Measurements from ENCODE around the gene FXN.

FXN gene

GRCh38 chr9:69060766-69061165, 25.2 kb downstream of the FXN start:
- no peak for DNase-seq (ENCODE audit: low spot score)
- TF ChIP-seq, protein P1, sequence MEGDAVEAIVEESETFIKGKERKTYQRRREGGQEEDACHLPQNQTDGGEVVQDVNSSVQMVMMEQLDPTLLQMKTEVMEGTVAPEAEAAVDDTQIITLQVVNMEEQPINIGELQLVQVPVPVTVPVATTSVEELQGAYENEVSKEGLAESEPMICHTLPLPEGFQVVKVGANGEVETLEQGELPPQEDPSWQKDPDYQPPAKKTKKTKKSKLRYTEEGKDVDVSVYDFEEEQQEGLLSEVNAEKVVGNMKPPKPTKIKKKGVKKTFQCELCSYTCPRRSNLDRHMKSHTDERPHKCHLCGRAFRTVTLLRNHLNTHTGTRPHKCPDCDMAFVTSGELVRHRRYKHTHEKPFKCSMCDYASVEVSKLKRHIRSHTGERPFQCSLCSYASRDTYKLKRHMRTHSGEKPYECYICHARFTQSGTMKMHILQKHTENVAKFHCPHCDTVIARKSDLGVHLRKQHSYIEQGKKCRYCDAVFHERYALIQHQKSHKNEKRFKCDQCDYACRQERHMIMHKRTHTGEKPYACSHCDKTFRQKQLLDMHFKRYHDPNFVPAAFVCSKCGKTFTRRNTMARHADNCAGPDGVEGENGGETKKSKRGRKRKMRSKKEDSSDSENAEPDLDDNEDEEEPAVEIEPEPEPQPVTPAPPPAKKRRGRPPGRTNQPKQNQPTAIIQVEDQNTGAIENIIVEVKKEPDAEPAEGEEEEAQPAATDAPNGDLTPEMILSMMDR (IDR thresholded peaks at IDR 0.05; ENCODE audit: extremely low read depth, insufficient read depth, missing control alignments) = no peak
- in situ Hi-C loops (cut with MboI; ENCODE audit: low pct_unique_long_range_greater_than_20kb, low sequenced_read_pairs, unreplicated experiment) = no loop called here

DNA sequence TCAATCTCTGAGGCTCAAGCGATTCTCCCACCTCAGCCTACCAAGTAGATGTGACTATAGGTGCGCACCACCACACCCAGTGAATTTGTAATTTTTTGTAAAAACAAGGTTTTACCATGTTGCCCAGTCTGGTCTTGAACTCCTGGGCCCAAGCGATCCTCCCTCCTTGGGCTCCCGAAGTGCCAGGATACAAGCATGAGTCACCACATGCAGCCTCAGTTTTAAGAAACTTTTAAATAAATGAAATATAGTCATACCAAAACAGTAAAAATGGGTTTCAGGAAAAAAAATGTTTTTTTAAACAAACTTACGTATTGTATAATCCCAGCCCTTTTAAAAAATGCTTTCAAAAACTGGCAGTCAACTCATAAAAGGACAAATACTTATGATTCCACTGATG, 26.6 kb downstream of the FXN start:
- no peak for DNase-seq (ENCODE audit: low spot score)
- TF ChIP-seq, protein P1 (IDR thresholded peaks at IDR 0.05; ENCODE audit: extremely low read depth, insufficient read depth, missing control alignments) = no peak
- in situ Hi-C loops (cut with MboI; ENCODE audit: low pct_unique_long_range_greater_than_20kb, low sequenced_read_pairs, unreplicated experiment) = no loop called here

DNA sequence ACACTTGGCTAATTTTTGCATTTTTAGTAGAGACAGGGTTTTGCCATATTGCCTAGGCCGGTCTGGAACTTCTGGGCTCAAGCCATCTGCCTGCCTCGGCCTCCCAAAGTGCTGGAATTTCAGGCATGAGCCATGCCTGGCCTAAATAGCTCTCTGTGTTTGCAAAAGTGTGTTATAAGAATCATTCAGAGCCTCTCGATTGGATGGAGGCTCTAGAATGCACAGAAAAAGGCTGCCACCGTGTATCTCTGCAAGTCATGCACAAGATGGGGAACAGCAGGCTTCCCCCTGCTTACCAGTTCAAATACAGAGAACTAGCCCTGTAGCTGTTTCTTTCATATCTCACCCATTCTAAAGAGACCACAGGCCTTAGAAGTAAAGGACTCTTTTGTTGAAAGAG, 28.3 kb downstream of the FXN start:
- TF ChIP-seq, protein P1 (IDR thresholded peaks at IDR 0.05; ENCODE audit: extremely low read depth, insufficient read depth, missing control alignments) = no peak
- in situ Hi-C loops (cut with MboI; ENCODE audit: low pct_unique_long_range_greater_than_20kb, low sequenced_read_pairs, unreplicated experiment) = no loop called here
- DNase-seq (ENCODE audit: low spot score) = no peak

DNA sequence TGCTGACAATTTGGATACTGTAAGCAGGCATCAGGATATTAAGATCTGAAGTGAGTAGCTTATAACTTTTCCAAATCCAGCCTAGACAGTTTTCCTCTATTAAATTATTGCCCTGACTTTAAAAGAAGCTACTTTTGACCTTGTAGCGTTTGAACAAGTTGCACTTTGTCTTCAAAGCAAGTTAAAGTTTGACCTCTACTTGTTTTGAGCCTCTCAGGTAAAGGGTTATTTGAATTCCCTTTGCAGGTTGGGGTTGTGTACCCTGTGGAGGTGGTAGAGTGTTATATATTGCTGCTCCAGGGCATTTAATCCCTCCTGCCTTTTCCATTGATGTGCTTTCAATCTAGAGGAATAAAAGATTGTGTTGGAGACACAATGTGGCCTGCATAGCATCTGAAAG, 30.1 kb downstream of the FXN start:
- TF ChIP-seq, protein P1 (IDR thresholded peaks at IDR 0.05; ENCODE audit: extremely low read depth, insufficient read depth, missing control alignments) = no peak
- in situ Hi-C loops (cut with MboI; ENCODE audit: low pct_unique_long_range_greater_than_20kb, low sequenced_read_pairs, unreplicated experiment) = no loop called here
- DNase-seq (ENCODE audit: low spot score) = no peak

DNA sequence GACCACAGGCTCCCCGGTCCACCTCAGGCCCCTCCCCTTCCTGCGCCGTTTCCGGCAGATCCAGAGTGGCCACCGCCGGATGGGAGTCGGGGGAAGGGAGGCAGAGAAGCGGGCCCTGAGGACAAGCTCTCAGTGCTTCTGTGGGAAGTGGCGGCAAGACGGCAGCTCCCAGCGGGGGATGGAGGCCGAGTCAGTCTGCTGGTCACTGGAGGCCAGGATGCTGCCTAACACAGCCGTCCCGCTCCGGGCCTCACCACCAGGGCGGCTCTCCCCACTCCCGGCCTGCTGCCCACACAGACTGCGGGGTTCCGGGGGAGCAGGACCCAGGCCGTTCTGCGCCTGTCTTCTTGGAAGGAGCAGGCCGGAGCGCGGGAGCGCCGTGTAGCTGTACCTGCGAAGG, 31.4 kb downstream of the FXN start:
- TF ChIP-seq, protein P1 (IDR thresholded peaks at IDR 0.05; ENCODE audit: extremely low read depth, insufficient read depth, missing control alignments) = no peak
- in situ Hi-C loops (cut with MboI; ENCODE audit: low pct_unique_long_range_greater_than_20kb, low sequenced_read_pairs, unreplicated experiment) = no loop called here
- no peak for DNase-seq (ENCODE audit: low spot score)

DNA sequence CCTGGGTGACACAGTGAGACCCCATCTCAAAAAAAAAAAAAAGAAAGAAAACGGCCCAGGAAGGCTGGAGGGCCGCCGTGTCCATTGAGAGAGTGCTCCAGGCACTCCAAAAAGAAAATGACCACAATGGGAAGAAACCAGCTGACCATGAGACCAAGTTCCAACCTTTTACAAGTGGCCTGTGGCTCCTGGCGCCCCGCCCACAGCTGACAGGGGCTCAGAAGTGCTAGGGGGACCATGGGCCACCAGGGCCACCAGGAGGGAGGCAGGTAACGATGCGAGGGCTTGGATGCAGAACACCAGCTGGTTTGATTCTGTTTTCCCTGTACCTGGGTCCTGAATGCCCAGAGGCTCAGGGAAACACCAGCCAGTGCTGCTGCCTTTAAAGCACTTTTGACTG, 34.6 kb downstream of the FXN start:
- TF ChIP-seq, protein P1 (IDR thresholded peaks at IDR 0.05; ENCODE audit: extremely low read depth, insufficient read depth, missing control alignments) = no peak
- DNase-seq (ENCODE audit: low spot score) = no peak
- in situ Hi-C loops (cut with MboI; ENCODE audit: low pct_unique_long_range_greater_than_20kb, low sequenced_read_pairs, unreplicated experiment) = no loop called here

DNA sequence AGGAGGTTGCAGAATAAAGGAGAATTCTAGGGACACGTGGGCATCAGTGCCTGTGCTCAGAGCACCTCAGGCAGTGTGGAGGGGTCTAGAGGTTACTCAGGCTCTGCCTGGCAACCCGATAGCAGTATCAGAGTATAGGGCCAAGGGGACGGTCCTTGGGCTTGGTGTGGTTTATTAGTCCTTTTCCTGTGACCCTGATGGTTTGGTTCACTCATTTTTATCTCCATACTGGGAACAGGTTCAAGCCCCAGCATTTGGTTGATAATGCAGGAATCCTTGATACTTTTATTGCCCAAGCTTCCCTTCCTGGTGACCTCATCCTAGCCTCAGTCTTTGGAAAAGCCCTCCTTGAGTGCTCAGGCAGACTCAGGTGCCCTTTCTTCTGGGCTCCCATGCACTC, 35.5 kb downstream of the FXN start:
- in situ Hi-C loops (cut with MboI; ENCODE audit: low pct_unique_long_range_greater_than_20kb, low sequenced_read_pairs, unreplicated experiment) = no loop called here
- no peak for DNase-seq (ENCODE audit: low spot score)
- TF ChIP-seq, protein P1 (IDR thresholded peaks at IDR 0.05; ENCODE audit: extremely low read depth, insufficient read depth, missing control alignments) = no peak
